GM20000 (cell line): ENCODE measurements around the gene ADM2.
A peak's percentile ranks its signal among the peaks of the same experiment; 100 is the strongest.

ENCODE experiments used
- DNase-seq: peaks from one replicate; pipeline ENCODE4 v3.0.0; 2012; ENCODE audit warnings: low spot score
- CTCF ChIP-seq: IDR thresholded peaks from 2 replicates; pipeline ENCODE4 v1.5.1; 2012; ENCODE audit warnings: mild to moderate bottlenecking, control low read depth; ENCODE audit errors: extremely low read depth, missing control alignments

Gene ADM2

GRCh38 chr22:50527921-50528681 is 46.8 kb downstream of the ADM2 start:
- DNase-seq = no peak
- no peak for TF ChIP-seq CTCF

GRCh38 chr22:50528682-50529415 is 47.5 kb downstream of the ADM2 start:
- no peak for TF ChIP-seq CTCF
- no peak for DNase-seq

GRCh38 chr22:50529416-50529896 is 48.1 kb downstream of the ADM2 start:
- DNase-seq = no peak
- no peak for TF ChIP-seq CTCF

- peak; percentile 93 for DNase-seq
- TF ChIP-seq CTCF = no peak
Observed at GRCh38 chr22:50529897-50530579, 48.7 kb downstream of the ADM2 start, which contains the start of gene TYMP. Gene TYMP (minus strand): TSS chr22:50530012. CDS start chr22:50529709, 303 bp downstream.

- TF ChIP-seq CTCF = no peak
- no peak for DNase-seq
Observed at GRCh38 chr22:50530580-50530876, 49.2 kb downstream of the ADM2 start.

GRCh38 chr22:50530877-50531545 is 49.7 kb downstream of the ADM2 start:
- TF ChIP-seq CTCF = no peak
- peak; percentile 84 for DNase-seq

- TF ChIP-seq CTCF = no peak
- peak; percentile 81 for DNase-seq
Observed at GRCh38 chr22:50531546-50531961, 50.2 kb downstream of the ADM2 start.
